NOMO-1 treated with dmso at 0.1 percent for 144 hours (cell line): ENCODE data around the gene CCNY.
"Not testable (repeated sequence)": the region's sequence is repeated elsewhere in the genome, so short reads cannot be mapped to it uniquely, and the experiment has no call there.

Source experiments
- DNase-seq: peaks from one replicate; lab custom pipeline; 2025; ENCODE audit not compliant: unreplicated experiment; lab: John Stamatoyannopoulos, UW

The CCNY gene

GRCh38 chr10:35400595-35401268 lies 64.4 kb downstream of the CCNY start:
- DNase-seq, result no peak

DNA sequence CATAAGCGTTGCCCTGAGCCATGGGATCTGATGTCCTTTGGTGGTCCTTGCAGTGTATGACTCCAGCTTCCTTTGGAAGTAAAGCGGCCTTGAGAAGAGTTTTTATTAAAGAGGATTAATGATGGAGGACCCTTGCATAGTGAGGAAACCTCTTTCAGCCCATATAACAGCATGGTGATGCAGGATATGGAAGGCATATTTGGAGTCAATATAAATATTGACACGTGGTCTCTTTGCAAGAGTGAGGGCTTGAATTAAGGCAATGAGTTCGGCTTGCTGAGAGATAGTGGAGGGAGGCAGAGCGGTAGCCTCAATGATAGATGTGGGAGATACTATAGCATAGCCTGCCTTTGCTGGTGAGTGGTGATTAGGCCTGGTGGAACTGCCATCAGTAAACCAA lies 67.2 kb downstream of the CCNY start:
- not testable (repeated sequence) for DNase-seq

GRCh38 chr10:35404077-35404476 lies 67.8 kb downstream of the CCNY start:
- not testable (repeated sequence) for DNase-seq

GRCh38 chr10:35406003-35406630 lies 69.8 kb downstream of the CCNY start:
- not testable (repeated sequence) for DNase-seq

GRCh38 chr10:35407696-35408095 lies 71.4 kb downstream of the CCNY start:
- DNase-seq, result not testable (repeated sequence)

DNA sequence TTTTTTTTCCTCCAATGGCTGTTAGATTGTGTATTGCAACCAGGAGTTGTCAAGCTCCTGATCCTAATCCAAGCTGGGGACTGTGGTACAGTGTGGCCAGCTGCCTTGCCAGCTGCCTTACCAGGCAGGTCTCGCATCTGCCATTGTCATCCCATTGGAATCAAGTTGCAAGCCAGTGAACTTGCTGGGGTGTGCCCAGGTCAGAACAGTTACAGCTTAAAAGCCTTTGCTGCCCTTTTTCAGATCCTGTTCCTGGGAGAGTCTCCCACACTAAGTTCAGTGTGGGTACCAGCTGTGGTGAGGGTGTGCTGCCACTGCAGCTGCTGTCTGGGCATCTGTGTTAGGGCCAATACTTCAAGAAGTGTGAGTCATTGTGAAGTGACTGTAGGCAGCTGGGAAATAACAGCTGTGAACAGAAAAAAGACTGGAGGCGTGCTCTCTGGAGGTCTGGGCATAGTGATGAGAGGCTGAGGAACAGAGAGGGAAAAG lies 72.8 kb downstream of the CCNY start:
- DNase-seq, result no peak

GRCh38 chr10:35409808-35410207 lies 73.5 kb downstream of the CCNY start:
- no peak for DNase-seq

DNA sequence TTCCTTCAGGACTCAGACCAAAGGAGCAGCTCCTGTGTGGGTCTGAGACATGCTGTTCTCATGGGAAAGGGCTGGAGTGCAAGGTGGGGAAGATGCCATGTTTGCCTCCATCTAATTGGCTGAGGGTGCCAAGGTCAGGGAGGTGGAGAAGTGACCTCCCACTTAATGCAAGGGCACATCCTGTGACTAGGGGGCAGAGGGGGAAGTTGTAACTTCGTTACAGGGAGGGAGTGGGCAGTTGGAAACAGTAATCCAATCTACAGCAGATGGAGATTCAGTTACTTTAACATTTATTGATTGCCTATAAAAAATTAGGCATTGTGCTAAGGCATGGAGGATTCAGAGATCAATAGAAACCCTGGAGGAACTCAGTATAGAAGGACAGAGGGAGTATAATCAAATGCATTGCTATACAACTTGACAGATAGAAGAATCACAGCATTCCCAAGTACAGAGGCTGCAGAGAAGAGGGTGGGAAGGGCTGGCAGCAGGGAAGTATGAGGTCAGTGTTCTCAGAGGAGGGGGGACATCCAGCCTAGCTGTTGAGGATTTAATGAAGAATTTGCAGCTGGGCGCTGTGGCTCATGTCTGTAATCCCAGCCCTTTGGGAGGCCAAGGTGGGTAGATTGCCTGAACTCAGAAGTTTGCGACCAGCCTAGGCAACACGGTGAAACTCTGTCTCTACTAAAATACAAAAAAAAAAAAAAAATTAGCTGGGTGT lies 75.9 kb downstream of the CCNY start:
- no peak for DNase-seq

DNA sequence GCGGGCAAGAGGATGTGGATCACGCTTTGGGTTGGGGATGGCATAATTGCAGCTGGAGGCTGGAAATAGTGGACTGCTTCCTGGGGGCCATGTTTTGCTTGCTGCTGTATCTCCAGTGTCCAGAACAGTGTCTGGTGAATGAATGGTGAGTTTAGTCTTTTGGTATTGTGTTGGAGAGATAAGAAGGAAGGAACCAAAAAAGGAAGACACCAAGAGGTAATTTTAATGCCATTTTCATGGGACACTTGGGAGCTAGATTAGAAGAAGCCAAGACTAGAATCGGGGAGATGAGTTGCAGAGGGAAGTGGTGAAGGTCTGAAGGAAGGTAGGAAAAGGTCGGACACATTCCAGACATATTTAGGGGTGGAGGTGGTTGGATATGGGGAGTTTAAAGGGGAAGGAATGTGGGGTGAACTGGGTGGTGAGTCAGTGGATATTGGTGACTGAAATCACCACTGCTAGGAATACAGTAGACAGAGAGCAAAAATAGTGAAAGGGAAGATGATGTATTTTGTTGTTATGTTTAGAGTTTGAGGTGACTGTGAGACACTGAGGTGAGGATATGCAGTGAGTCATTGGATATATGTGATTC lies 76.7 kb downstream of the CCNY start:
- no peak for DNase-seq

DNA sequence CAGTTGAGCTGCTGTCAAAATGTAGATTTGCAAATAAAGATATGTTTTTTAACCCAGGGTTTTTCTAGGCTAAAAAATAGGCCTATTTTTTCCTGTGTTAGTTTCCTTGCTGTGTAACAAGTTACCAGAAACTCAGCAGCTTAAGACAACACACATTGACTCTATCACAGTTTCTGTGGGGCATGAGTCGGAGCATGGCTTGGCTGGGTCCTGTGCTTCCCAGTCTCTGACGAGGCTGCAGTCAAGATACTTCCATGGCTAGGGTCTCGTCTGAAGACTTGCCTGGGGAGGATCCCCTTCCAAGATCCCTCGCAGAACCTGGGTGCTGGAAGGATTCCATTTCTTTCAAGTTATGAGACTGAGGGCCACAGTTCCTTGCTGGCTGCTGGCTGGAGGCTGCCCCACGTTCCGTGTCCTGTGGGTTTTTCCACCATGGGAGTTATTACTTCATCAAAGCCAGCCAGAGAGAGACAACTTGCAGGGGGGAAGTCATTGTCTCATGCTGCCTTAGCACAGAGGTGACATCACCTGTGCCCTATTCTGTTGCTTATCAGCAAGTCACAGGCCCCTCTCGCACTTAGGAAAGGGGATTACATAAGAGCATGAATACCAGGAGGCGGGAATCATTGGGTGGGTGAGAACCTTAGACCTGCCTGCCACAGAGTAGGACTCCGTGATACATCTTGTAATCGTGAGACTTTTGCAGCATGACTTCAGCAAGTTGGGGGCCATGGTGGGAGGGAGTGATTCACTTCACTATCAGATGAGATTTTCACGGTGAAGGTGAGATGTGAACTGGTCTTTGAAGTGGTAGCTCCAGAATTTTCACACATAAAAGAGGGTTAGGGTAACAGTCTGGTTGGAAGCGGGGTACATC lies 77.9 kb downstream of the CCNY start:
- no peak for DNase-seq

DNA sequence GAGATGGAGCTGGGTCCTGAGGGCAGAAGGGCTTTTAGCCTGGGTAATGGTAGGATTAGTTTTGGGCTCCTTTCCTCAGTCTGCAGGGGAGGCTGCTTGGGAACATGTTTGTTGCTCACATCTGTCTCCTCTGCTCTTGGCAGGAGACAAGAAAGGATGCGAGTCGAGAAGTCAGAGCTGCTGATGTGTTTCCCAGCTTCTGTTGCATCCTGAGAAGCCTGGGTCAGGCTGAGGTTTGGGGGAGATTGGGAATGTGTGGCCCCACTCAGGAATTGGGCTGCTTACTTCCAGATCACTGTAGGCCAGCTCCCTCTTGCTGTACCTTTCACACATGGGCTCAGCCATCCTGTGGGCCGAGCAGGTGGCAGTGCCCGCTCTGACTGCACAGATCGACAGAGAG lies 79.2 kb downstream of the CCNY start:
- DNase-seq, result no peak

DNA sequence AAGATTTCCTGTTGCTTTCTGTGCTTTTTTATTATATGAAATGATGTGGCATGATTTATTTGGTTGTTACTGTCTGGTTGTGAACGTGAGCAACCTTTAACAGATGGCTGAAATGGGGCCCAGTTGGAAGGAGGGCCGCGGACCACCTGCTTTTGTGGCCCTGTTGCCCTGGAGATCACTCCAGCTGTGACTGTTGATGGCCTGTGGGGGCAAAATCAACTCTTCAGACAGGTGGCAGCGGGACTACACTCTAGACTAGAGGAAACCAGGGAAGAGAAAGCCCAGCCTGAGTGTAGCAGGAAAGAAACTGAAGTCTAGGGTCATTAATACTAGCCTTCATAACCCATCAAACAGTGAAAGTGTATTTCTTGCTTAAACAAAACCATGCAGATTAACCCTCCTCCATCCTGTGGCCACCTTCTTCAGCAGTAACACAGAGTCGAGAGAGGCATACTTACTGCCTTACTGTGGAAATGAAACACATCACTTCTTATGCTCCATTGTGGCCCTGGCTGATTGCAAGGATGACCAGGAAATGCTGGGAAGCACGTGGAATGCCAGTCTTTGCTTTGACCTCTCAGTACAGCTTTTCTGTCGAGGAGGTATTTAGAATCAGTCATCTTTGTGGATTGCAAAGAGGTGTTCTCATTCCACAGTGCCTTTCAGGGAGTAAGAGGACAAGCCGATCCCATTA lies 80.5 kb downstream of the CCNY start:
- DNase-seq, result no peak

GRCh38 chr10:35417313-35417625 lies 81.0 kb downstream of the CCNY start:
- DNase-seq, result no peak

DNA sequence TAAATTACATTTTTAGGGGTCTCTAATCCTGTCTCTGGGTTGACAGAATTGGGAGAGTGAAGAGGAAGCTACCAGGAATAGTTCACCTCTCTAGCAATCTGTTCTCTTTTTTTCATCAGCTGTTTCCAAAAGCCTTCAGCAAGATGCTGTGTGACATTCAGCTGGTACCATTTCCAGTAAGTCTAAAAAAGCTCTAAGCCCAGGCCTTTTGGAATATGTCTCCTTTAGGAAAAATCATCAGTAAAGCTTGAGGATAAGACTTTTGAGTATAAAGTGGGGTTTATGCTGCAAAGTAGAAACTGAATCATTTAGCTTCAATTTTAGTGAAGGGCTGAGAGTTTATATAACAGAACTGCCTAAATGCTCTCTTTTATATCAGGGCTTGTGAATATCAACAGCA lies 81.5 kb downstream of the CCNY start:
- no peak for DNase-seq

DNA sequence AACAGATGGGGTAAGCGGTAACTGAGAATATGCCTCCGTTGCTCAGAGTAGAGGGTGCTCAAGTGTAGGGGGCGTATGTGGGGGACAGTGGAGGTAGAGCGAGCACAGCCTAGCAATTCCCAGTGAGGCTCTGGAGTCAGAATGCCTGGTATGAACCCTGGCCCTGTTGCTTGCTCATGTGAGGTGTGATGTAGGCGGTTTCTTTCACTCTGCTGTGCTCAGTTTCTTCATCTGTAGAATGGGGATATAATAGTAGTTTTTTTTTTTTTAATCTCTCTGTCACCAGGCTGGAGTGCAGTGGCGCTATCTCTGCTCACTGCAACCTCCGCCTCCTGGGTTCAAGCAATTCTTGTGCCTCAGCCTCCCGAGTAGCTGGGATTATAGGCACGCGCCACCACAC lies 82.3 kb downstream of the CCNY start:
- not testable (repeated sequence) for DNase-seq

GRCh38 chr10:35420044-35420443 lies 83.7 kb downstream of the CCNY start:
- DNase-seq, result no peak

DNA sequence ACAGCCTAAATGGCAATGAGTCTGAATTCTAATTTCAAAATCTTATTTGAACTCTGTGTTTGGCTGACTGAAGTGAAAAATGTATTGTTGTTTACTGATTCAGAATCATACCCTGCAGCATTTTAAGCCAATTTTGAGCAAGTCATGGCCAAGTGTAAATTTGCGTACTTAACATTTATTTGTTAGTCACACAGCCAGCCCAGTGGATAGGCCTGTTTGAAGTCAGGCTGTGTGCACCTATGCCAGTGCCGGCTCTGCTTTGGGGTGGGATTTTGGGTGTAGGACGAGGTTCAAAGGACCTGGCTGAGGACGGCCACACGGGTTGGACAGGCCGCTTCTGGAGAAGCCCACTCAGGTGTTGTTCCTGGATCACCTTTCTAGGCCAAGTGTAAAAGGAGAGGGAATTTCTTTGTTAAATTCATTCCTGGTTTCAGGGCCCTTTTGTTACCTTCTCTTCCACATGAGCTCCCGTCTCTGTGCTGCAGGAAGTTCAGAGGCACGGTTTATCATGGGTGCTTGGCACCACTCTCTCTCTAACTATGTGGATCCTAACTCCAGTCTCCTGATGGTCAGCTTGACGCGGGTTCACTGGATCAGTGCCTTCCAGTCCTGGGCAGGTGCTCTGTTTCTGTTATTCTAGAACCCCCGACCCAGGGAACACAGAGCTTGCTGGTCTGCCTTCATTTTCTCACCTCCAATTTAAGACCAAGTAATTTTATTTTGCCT lies 84.7 kb downstream of the CCNY start:
- DNase-seq, result no peak

GRCh38 chr10:35421553-35422178 lies 85.4 kb downstream of the CCNY start:
- no peak for DNase-seq

GRCh38 chr10:35422228-35422627 lies 85.9 kb downstream of the CCNY start:
- no peak for DNase-seq
